Keratinocyte (primary cell): Measurements from ENCODE around the gene C6orf47.

Experiments
- EZH2 ChIP-seq: IDR thresholded peaks from one replicate; pipeline ENCODE4 v1.6.1; 2012; ENCODE audit warnings: inconsistent platforms, mild to moderate bottlenecking, low read length, moderate library complexity
- TF ChIP-seq, protein P1 (sequence below), 3 experiments: IDR thresholded peaks in 1 of 3; conservative IDR thresholded peaks in 1 of 3; optimal IDR thresholded peaks in 1 of 3; 2 replicates in 2 of 3; 3 replicates in 1 of 3; pipeline versions ENCODE3 to v1.5.1; 2011; ENCODE audit warnings: low read length in 3 of 3, mild to moderate bottlenecking in 3 of 3, moderate library complexity in 2 of 3, control low read depth in 1 of 3, inconsistent platforms in 1 of 3; ENCODE audit not compliant: insufficient read depth in 2 of 3; ENCODE audit errors: extremely low read depth in 1 of 3

DNA sequence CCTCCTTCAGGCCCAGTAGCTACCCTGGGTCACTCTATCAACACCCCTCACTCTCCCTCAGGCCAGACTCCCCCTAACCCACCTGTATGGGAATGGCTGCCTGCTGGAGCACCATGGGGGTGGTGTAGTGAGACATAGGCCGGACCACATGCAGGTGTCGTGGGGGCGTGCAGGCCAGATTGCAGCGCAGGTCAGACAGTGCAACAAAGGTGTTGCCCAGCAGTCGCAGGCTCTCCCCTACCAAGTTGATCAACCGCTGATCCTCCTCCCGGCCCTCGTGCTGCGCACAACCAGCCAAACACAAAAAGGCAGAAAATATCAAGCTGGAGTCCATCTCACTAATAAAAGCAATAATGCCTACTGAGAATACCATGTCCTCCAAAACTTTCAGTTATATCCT is 15.3 kb downstream of the C6orf47 start:
- TF ChIP-seq EZH2 = no peak
- TF ChIP-seq, protein P1, sequence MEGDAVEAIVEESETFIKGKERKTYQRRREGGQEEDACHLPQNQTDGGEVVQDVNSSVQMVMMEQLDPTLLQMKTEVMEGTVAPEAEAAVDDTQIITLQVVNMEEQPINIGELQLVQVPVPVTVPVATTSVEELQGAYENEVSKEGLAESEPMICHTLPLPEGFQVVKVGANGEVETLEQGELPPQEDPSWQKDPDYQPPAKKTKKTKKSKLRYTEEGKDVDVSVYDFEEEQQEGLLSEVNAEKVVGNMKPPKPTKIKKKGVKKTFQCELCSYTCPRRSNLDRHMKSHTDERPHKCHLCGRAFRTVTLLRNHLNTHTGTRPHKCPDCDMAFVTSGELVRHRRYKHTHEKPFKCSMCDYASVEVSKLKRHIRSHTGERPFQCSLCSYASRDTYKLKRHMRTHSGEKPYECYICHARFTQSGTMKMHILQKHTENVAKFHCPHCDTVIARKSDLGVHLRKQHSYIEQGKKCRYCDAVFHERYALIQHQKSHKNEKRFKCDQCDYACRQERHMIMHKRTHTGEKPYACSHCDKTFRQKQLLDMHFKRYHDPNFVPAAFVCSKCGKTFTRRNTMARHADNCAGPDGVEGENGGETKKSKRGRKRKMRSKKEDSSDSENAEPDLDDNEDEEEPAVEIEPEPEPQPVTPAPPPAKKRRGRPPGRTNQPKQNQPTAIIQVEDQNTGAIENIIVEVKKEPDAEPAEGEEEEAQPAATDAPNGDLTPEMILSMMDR (optimal IDR thresholded peaks at IDR 0.05 in 1 of 3, IDR thresholded peaks at IDR 0.05 in 1 of 3, conservative IDR thresholded peaks at IDR 0.05 in 1 of 3; ENCODE audit: extremely low read depth in 1 of 3, insufficient read depth in 2 of 3, low read length in 3 of 3) = no peak
